ENCODE results near the gene PPP1R36. TPM values are rescaled to one million over a fixed set of nuclear protein-coding genes. Genes with fewer than 3 reads are reported as not detected.

Gene PPP1R36
- total and polyA plus RNA-seq, 12 donors: 0.27 to 2.2 (median 0.93) TPM

Small RNA genes lying within 50 kb of the gene (small RNA-seq; reads per million reads assigned to genes)
- 0 reads per million in 2 donors for gene AL049869.4

Other genes starting within 250 kb of the PPP1R36 start
- 10 to 100 TPM; 14.9 to 66.4 (median 36.2) TPM for gene MTHFD1, start 161.6 kb upstream of the PPP1R36 start, total RNA-seq
- gene MTHFD1, start 161.6 kb upstream of the PPP1R36 start, polyA plus RNA-seq: 10 to 100 TPM; 32.8 to 59.2 (median 39.9) TPM
- gene AKAP5, start 84.5 kb upstream of the PPP1R36 start, total RNA-seq: under 1 TPM; 0.06 to 0.78 (median 0.27) TPM
- gene AKAP5, start 84.5 kb upstream of the PPP1R36 start, polyA plus RNA-seq: under 1 TPM; 0.10 to 0.38 (median 0.16) TPM
- gene ZBTB25, start 46.1 kb upstream of the PPP1R36 start, total RNA-seq: 10 to 100 TPM in 6 of 9 donors, 1 to 10 TPM in 3; 4.4 to 17.2 (median 12.4) TPM
- 10 to 100 TPM in 1 of 3 donors, 1 to 10 TPM in 2; 5.7 to 11.6 (median 9.5) TPM for gene ZBTB25, start 46.1 kb upstream of the PPP1R36 start, polyA plus RNA-seq
- 10 to 100 TPM; 19.8 to 38.1 (median 31.4) TPM for gene ZBTB1, start 45.2 kb upstream of the PPP1R36 start, total RNA-seq
- 10 to 100 TPM; 15.1 to 25.9 (median 19.4) TPM for gene ZBTB1, start 45.2 kb upstream of the PPP1R36 start, polyA plus RNA-seq
- gene HSPA2, start 9.2 kb upstream of the PPP1R36 start, total RNA-seq: 10 to 100 TPM in 5 of 9 donors, 1 to 10 TPM in 4; 3.5 to 74.6 (median 16.5) TPM
- 1 to 10 TPM; 3.4 to 7.2 (median 5.1) TPM for gene HSPA2, start 9.2 kb upstream of the PPP1R36 start, polyA plus RNA-seq
- gene PLEKHG3, start 154.5 kb downstream of the PPP1R36 start, total RNA-seq: 10 to 100 TPM in 2 of 9 donors, 1 to 10 TPM in 7; 2.7 to 11.7 (median 8.4) TPM
- gene PLEKHG3, start 154.5 kb downstream of the PPP1R36 start, polyA plus RNA-seq: 10 to 100 TPM in 1 of 3 donors, 1 to 10 TPM in 2; 3.0 to 10.1 (median 9.5) TPM

Data from adrenal gland (tissue), 12 donors.